Measurements from ENCODE around the gene ABTB2. TPM values are rescaled to one million over a fixed set of nuclear protein-coding genes. Genes with fewer than 3 reads are reported as not detected.

The ABTB2 gene
- polyA plus RNA-seq, 1 donor from 2014 or later: 0.68 TPM

DNA sequence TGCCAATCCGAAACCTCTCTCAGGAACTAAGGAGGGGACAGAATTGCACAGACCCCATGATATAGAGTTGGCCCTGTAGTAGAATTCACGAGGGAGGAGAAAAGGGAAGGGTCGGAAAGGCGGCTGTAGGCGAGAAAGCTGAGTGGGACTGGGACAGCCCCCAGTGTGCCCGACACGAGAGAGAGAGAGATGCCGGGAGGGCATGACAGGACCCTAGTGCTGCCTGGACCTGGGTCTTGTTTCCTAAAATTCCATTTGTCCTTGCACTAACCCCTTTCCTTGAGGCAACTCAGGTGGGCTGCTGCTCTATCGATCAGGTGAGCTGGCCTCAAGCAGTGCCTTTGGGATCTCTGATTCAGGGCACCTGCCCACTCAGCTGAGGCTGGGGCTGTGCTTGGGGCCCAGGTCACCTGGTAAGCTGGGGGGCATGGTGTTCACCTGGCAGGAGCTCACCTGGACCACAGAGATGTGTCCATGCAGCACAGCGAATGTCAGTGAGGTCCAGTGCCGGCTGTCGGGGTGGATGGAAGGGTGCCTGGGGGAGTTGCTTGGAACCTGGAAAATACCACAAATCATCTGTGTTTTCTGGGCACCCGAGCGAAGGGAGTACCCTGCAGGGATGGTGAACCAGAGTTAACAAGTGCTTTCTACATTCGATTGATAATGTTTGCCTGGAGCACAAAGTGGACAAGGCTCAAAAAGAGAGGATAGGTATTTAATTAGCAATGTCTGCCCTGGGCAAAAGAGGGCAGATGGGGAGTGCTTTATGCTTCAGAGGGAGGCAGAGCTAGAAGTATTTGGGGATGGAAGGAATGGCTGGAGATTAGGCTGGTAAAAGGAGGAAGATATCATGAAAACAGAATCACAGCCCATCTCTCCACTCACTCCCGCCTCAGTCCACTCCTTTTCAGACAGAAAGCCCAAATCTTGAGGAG lies 190.7 kb downstream of the ABTB2 start:
- TF ChIP-seq SMC3 (conservative IDR thresholded peaks at IDR 0.05; ENCODE audit: poor library complexity) (no peak), EZH2 (IDR thresholded peaks at IDR 0.05; ENCODE audit: borderline replicate concordance, insufficient read depth, low read length, poor library complexity, severe bottlenecking) (no peak), POLR2AphosphoS5 (IDR thresholded peaks at IDR 0.05) (no peak), RAD21 (conservative IDR thresholded peaks at IDR 0.05) (no peak), EP300 (conservative IDR thresholded peaks at IDR 0.05; ENCODE audit: poor library complexity, severe bottlenecking) (no peak), MXI1 (conservative IDR thresholded peaks at IDR 0.05; ENCODE audit: poor library complexity, severe bottlenecking) (no peak), REST (IDR thresholded peaks at IDR 0.05; ENCODE audit: borderline replicate concordance) (no peak), TAF1 (IDR thresholded peaks at IDR 0.05; ENCODE audit: low read depth) (no peak)
- TF ChIP-seq, protein P1, sequence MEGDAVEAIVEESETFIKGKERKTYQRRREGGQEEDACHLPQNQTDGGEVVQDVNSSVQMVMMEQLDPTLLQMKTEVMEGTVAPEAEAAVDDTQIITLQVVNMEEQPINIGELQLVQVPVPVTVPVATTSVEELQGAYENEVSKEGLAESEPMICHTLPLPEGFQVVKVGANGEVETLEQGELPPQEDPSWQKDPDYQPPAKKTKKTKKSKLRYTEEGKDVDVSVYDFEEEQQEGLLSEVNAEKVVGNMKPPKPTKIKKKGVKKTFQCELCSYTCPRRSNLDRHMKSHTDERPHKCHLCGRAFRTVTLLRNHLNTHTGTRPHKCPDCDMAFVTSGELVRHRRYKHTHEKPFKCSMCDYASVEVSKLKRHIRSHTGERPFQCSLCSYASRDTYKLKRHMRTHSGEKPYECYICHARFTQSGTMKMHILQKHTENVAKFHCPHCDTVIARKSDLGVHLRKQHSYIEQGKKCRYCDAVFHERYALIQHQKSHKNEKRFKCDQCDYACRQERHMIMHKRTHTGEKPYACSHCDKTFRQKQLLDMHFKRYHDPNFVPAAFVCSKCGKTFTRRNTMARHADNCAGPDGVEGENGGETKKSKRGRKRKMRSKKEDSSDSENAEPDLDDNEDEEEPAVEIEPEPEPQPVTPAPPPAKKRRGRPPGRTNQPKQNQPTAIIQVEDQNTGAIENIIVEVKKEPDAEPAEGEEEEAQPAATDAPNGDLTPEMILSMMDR (IDR thresholded peaks at IDR 0.05; ENCODE audit: poor library complexity, severe bottlenecking): no peak
- no peaks in the 10 kb centered on the region for H4K20me1 ChIP-seq (ENCODE audit: insufficient read depth)
- H3K4me3 ChIP-seq (ENCODE audit: low read length): no peak overlapping the region
- no peaks in the 10 kb centered on the region for H3K27me3 ChIP-seq (ENCODE audit: insufficient read depth, low read depth, low read length)
- no peak overlapping the region for H3K9ac ChIP-seq (ENCODE audit: low read length)
- H2AFZ ChIP-seq (ENCODE audit: low read depth, low read length): no peak overlapping the region
- no peaks in the 10 kb centered on the region for H3F3A ChIP-seq (ENCODE audit: insufficient read depth, low read length, poor library complexity, severe bottlenecking)
- H3K27ac ChIP-seq (ENCODE audit: low read length): no peak overlapping the region
- H3K9me3 ChIP-seq (ENCODE audit: low read length): no peaks in the 10 kb centered on the region
- no peaks in the 10 kb centered on the region for H3K36me3 ChIP-seq (ENCODE audit: insufficient read depth, low read length)
- H3K9me2 ChIP-seq (ENCODE audit: insufficient read depth, low read length): no peaks in the 10 kb centered on the region
- H3K4me2 ChIP-seq (ENCODE audit: low read length): no peak overlapping the region
- no peaks in the 10 kb centered on the region for H3K79me2 ChIP-seq (replicated peaks; ENCODE audit: insufficient read depth, low read length)

DNA sequence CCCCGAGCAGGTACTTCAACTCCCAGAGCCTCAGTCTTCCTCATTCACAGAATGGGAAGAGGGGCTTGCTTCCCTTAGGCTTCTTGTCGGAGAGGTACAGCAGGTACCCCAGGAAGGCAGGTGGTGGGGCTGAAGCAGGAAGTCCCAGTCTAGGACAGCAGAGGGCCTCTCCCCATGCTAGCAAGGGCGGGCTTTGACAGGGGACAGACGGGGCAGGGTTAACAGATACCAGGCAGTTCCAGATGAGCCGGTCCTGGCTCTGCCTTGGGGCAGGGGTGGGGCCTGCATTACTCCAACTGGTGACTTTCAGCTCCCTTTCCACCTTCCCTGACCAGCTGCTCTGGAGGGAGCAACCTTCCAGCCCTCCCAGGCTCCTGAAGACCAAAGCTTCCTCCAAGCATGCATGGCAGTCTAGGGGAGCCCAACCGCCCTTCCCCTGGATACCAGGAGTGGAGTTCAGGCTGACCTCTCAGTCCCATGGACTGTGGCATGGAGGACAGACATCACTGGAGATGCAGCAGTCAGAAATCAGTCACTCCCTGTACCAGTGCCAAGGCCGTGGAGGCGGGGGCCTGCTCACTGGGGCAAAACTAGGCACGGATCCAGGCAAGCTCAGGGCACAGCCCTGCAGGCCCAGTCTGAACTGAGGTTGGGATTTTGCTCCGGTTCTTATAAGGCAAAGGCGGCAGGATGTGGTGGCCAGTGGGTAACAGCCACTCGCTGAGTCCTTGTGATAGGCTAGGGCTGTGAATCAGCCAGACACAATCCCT lies 191.8 kb downstream of the ABTB2 start:
- Histone ChIP-seq H3K9me2 (ENCODE audit: insufficient read depth, low read length) (no peaks in the 10 kb centered on the region), H3F3A (ENCODE audit: insufficient read depth, low read length, poor library complexity, severe bottlenecking) (no peaks in the 10 kb centered on the region), H2AFZ (ENCODE audit: low read depth, low read length) (no peak overlapping the region), H4K20me1 (ENCODE audit: insufficient read depth) (no peaks in the 10 kb centered on the region), H3K9me3 (ENCODE audit: low read length) (no peaks in the 10 kb centered on the region), H3K27ac (ENCODE audit: low read length) (no peak overlapping the region), H3K36me3 (ENCODE audit: insufficient read depth, low read length) (no peaks in the 10 kb centered on the region), H3K27me3 (ENCODE audit: insufficient read depth, low read depth, low read length) (no peaks in the 10 kb centered on the region), H3K4me3 (ENCODE audit: low read length) (no peak overlapping the region), H3K79me2 (replicated peaks; ENCODE audit: insufficient read depth, low read length) (no peaks in the 10 kb centered on the region), H3K4me2 (ENCODE audit: low read length) (no peak overlapping the region), H3K9ac (ENCODE audit: low read length) (no peak overlapping the region)
- TF ChIP-seq EP300 (conservative IDR thresholded peaks at IDR 0.05; ENCODE audit: poor library complexity, severe bottlenecking): no peak
- TF ChIP-seq, protein P1 (IDR thresholded peaks at IDR 0.05; ENCODE audit: poor library complexity, severe bottlenecking): no peak
- TF ChIP-seq SMC3 (conservative IDR thresholded peaks at IDR 0.05; ENCODE audit: poor library complexity): no peak
- no peak for TF ChIP-seq POLR2AphosphoS5 (IDR thresholded peaks at IDR 0.05)
- no peak for TF ChIP-seq RAD21 (conservative IDR thresholded peaks at IDR 0.05)
- no peak for TF ChIP-seq MXI1 (conservative IDR thresholded peaks at IDR 0.05; ENCODE audit: poor library complexity, severe bottlenecking)
- no peak for TF ChIP-seq TAF1 (IDR thresholded peaks at IDR 0.05; ENCODE audit: low read depth)
- TF ChIP-seq EZH2 (IDR thresholded peaks at IDR 0.05; ENCODE audit: borderline replicate concordance, insufficient read depth, low read length, poor library complexity, severe bottlenecking): no peak
- TF ChIP-seq REST (IDR thresholded peaks at IDR 0.05; ENCODE audit: borderline replicate concordance): no peak

Data from neural cell (in vitro differentiated cells).